NCI-H446 (cell line): ENCODE data around the gene UMODL1.
A peak's percentile ranks its signal among the peaks of the same experiment; 100 is the strongest.

Experiments
- DNase-seq, 2 experiments: peaks; one replicate each; lab custom pipeline; 2025; lab: John Stamatoyannopoulos, UW

UMODL1 gene, protein sequence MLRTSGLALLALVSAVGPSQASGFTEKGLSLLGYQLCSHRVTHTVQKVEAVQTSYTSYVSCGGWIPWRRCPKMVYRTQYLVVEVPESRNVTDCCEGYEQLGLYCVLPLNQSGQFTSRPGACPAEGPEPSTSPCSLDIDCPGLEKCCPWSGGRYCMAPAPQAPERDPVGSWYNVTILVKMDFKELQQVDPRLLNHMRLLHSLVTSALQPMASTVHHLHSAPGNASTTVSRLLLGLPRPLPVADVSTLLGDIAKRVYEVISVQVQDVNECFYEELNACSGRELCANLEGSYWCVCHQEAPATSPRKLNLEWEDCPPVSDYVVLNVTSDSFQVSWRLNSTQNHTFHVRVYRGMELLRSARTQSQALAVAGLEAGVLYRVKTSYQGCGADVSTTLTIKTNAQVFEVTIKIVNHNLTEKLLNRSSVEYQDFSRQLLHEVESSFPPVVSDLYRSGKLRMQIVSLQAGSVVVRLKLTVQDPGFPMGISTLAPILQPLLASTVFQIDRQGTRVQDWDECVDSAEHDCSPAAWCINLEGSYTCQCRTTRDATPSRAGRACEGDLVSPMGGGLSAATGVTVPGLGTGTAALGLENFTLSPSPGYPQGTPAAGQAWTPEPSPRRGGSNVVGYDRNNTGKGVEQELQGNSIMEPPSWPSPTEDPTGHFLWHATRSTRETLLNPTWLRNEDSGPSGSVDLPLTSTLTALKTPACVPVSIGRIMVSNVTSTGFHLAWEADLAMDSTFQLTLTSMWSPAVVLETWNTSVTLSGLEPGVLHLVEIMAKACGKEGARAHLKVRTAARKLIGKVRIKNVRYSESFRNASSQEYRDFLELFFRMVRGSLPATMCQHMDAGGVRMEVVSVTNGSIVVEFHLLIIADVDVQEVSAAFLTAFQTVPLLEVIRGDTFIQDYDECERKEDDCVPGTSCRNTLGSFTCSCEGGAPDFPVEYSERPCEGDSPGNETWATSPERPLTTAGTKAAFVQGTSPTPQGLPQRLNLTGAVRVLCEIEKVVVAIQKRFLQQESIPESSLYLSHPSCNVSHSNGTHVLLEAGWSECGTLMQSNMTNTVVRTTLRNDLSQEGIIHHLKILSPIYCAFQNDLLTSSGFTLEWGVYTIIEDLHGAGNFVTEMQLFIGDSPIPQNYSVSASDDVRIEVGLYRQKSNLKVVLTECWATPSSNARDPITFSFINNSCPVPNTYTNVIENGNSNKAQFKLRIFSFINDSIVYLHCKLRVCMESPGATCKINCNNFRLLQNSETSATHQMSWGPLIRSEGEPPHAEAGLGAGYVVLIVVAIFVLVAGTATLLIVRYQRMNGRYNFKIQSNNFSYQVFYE

DNA sequence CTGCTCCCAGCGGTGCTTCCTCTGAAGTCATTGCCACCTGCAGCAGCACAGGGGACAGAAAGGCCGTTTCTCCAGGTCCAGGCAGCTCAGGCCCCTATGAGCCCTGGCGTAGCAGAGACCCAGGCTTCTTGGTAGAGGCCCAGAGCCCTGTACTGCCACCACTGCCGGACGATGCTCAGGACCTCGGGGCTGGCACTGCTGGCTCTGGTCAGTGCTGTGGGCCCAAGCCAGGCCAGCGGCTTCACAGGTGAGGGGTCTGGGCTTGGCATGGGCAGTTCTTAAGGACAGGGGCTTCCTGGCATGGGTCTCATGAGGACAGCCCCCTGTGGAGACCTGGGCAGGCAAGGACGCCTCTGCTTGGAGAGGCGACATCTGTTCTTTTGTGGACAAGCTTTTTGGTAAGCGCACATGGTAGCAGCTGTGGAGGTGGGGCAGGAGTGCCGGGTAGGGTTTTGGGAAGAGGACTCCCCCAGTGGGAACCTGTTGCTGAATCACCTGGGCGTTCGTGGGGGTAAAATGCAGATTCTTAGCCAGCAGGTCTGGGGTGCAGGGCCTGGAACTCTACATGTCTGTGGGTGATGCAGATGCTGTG lies at the start of gene UMODL1:
UMODL1 (plus strand) TSS at position 172 of the 592 bp plus-strand sequence; CDS start at position 172, 0 bp downstream.
- DNase-seq: peak in 1 of 2 experiments; percentile 25

DNA sequence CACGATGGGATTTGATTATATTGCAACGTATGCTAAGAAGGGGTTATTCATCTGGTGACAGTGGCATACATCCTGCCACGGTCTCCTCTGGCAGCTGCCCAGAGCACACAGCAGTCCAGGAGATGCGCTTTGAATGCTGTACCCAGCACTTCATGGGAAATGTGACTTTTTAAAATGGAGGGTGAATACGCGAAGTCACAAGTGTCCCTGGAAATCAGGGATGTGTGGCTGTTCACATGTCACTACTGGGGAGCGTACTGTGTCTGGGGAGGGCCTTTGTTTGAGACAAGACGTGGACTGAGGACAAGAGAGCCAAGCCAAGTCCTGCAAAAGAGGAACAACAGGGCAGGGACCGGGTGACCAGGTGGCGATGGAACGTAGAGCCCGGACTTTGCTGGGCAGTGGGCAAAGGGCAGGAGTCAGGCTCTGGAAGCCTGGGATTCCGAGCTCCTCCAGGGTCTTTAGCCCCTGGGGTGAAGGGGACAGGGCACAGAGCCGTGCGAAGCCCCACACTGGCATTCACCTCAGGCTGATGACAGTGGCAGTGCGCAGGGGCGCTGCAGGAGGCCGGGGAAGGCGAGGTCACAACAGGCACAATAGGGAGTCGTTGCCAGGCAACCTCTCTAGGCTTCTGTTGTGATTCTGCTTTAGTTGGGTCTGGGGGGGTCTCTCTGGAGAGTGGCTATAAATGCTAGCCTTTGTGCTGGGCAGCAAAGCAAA lies 49.6 kb upstream of the UMODL1 start:
- no peak for DNase-seq

DNA sequence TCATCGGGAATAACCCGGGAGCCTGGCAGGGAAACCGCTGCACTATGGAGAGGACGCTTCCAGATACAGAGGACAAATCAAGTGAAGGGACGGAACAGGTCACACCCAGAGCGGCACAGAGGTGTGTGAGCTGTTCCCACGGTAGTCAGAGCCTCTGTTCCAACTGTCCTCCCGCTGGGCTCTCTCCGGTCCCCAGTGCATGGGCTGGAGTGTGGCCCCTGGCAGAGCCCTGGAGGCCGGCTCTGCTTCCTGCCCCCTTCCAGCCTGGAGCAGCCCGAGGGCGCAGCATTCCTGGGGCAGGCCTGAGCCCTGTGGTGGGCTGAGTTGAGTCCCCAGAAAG lies 49.1 kb upstream of the UMODL1 start:
- no peak for DNase-seq

DNA sequence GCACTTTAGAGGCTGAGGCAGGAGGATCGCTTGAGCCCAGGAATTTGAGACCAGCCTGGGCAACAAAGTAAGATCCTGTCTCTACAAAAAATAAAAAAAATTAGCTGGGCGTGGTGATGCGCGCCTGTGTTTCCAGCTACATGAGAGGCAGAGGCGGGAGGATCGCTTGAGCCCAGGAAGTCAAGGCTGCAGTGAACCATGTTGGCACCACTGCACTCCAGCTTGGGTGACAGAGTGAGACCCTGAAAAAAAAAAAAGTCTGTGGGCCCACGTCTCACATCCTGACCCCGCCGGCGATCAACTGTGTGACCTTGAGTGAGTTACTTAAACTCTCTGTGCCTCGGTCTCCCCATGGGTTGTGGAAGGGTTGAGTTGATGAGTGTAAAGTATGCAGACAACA lies 48.2 kb upstream of the UMODL1 start:
- no peak for DNase-seq

DNA sequence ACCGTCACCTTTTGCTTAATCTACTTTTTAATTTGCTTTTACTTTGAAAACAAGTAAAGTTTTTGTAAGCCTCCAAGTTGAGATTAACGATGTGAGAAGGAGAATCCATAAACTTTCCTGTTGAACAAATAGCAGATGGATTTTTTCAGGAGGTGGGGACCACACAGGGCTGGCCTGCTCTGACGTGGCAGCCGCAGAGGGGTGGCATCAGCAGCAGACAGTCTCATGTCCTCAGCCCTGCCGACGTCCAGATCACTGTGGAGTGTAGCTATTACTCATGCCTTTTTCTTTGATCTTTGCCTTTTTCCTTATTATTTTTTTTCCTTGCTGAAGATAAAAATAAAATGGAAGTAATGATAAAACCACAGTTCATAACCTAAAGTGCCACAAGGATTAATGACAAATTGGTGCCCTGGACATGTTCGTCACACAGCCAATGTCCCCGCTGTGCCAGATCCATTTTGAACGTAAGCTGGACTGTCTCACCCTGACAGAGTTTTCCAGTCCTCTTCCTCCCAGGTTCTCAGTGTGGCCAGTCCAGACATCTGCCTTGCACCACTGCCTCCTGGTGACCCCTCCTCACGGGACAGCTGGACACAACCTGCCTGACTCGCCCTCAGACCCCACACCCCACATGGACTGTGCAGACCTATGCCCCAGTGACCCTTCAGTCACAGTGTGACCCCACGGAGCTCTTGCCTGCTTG lies 45.6 kb upstream of the UMODL1 start:
- DNase-seq: no peak

DNA sequence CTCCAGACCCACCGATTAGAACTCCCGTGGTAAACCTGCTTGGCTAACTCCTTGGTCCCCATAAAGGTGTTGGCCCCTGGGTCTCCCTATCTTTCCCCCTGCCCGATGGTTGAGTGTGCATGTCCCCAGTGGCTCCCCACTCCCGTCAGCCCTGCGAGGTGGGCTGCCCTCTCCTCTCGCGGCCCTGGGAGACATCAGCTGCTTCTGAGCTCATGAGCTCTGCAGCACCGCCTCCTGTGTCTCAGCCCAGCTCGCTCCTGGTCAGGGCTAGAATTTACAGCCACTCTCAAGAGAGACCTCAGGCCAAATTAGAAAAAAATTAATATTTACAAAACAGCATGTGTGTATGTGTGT lies 45.1 kb upstream of the UMODL1 start:
- no peak for DNase-seq

DNA sequence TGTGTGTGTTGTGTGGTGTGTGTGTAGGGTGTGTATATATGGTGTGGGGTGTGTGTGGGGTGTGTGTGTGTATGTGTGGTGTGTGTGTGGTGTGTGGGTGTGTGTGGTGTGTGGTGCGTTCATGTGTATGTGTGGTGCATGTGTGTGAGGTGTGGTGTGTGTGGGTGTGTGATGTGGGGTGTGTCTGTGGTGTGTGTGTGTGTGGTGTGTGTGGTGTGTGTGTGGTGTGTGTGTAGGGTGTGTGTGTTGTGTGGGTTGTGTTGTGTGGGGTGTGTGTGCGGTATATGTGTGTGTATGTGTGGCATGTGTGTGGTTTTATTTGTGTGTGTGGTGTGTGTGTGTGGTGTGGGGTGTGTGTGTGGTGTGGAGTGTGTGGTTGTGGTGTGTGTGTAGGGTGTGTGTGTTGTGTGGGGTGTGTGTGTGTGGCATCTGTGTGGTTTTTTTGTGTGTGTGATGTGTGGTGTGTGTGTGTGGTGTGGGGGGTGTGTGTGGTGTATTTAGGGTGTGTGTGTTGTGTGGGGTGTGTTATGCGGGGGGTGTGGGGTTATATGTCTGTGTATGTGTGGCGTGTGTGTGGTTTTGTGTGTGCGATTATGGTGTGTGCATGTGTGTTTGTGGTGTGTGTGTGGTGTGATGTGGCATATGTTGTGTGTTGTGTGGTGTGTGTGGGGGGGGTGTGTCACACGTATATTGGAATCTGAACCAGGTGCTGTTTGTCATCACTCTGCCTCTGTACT lies 43.9 kb upstream of the UMODL1 start:
- DNase-seq: no peak

DNA sequence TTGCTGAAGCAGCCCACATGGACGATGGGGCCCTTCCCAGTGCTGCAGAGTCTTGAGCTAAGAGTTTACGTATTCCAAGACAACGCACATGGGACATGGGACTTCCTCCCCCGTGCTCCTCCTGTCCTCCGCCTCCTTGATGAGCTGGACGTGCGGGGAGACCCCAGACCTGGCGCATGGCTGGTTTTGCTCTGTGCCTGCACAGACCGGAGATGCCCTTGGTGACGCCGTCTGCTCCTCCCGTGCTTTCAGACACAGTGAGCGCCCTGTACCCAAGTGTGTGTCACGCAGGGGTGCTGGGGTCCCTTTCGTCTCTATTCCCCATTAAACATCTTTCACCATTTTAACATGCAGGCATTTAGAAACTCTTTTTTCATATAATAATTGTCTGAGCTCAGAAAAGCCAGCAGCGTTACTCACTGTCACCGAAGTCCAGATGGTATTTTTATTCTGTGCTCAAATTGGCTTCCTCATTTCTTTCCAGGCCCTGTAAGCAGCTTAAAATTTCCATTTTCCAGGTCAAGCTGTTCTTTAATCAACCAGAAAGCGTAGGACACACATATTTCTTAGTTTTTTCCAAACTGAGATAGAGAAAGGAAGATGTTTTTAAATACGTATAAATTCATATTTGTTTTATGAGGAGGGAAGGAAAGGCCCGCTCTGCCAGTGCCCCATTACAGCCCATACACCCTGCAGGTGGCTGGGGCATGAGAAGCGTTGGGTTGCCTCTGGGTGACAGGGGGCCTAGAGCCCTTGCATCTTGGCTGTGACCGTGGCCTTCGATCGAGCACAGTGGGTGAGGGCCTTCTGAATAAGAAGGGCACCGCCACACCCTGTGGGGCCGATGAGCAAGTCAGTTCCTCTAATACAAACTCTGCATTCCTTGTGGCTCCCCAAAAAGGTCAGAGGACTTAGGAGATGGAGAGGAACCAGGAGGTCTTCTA lies 43.0 kb upstream of the UMODL1 start:
- DNase-seq: peak in 1 of 2 experiments; percentile 15

DNA sequence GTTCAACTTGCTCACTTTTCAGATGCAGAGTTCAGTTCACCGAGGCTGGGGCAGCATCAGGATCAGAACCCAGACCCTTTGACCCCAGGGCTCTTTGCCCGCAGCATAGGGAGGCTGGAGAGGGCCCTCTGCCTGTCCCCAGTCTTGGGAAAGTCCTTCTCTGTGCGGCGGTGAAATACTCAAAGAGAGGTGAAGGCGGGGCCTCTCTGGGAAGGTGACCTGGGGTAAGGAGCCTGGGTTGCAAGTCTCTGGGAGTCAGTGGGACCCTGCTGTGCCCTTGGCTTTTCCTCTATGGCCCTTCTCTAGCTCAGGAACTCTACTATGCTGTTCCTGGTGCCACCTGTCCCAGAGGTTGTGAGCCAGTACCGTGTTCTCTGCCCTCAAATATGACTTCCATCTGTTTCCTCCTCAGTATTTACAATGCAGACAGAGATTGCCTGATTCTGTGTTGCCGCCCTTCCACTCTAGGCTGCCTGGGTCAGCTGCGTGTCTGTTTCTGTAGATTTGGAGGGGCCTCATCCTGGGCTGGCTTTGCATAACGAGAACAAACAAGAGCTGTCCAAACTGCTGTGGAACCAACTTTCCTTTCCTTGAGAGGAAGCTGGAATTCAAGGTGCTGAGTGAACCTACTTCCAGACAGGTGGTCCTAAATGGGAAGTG lies 42.2 kb upstream of the UMODL1 start:
- no peak for DNase-seq

DNA sequence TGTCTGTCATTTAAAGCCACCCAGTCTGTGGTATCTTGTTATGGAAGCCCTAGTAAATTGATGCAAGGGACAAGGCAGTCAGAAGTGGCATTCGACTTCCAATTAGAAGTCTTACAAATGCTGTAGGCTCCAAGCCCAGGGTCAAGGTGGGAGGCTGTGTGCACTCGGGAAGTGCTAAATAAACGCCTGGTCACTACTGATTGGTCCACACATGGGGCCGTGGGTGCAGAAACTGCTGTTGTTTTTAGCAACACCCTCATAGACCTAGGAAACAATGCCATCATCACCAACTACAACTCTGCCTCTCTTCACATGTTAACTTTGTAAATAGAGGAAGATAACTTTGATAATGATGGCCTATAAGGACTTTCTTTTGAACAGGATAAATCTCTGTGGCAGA lies 40.8 kb upstream of the UMODL1 start:
- DNase-seq: no peak

DNA sequence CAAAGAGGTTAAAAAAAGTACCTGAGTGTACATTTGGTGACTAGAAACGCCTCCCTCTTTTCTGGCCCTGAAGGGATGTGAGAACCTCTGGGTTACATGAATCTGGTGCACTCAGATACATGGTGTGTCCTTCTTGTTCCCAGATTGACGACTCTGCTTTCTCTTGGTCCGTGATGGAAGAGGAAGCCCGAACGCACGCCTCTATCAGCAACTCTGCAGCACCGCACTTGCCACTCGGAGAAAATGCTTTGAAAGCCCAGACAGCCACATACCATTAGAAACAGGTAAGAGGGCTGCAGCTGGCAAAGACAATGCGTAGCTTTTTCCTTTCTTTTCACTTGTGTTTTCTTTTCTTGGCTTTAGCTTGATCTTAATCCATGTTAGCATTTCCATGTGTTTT lies 39.9 kb upstream of the UMODL1 start:
- no peak for DNase-seq

DNA sequence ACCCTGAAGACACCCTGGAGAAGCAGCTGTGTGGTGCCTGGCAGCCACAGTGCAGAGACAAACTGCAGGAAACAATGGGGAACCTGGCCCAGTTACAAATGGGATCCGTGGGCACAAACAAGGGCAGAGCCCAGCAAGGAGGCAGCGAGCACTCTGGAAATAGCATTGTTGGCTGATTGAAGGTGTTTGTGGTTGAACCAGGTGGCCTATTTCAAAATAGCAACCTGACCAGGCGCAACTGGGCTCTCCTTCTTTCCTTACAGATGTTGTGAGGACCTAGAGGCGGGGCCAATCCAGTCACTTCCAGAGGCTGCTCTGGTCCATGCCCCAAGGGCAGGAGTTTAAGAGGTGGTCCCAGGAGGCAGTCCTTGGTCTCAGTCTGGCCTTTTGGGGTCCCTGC lies 39.3 kb upstream of the UMODL1 start:
- DNase-seq: no peak

DNA sequence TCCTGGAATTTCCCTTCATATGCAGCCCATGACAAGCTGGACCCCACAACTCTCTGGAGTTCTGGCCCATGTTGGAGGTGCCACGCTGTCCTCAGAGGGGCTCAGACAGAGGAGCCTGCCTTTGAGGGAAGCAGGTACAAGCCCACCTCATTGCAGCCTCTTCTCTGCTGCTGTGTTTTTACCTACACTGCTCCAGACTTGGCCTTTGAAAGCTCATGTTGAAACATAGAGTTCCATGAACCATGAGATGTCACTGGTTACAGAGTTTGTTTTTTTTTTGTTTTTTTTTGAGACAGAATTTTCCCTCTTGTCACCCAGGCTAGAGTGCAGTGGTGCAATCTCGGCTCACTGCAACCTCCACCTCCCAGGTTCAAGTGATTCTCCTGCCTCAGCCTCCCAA lies 38.9 kb upstream of the UMODL1 start:
- DNase-seq: no peak

DNA sequence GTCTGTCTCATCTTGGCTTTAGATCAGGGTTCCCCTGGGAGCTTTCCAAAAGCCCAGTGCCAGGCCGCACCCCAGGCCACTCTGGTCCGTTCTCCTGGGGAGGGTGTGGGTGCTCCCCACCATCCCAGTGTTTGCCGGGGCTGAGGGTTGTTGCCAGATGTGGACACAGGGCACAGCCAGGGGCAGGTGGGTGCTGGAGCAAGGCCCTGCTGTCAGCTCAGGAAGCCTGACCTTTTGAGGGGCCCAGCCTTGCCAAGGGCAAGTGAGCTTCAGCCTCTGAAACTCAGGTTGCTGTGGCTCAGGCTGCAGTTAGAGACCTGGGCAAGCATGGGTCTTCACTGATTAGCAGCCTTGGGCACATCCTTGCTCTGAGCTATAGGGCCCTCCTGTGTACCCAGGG lies 38.1 kb upstream of the UMODL1 start:
- DNase-seq: no peak

DNA sequence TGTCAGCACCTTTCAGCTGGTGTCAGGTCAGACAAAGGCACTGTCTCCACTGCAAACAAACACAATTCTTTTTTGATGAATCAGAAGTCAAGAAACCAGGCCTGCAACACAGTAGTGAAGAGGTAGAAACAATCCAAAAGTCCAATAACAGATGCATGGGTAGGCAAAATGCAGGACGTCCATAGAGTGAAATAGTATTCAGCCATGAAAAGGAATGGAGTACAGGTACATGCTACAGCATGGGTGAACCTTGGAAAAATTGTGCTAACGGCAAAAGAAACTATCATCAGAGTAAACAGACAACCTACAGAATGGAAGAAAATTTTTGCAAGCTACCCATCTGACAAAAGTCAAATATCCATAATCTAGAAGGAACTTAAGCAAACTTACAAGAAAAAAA lies 34.8 kb upstream of the UMODL1 start:
- DNase-seq: no peak

DNA sequence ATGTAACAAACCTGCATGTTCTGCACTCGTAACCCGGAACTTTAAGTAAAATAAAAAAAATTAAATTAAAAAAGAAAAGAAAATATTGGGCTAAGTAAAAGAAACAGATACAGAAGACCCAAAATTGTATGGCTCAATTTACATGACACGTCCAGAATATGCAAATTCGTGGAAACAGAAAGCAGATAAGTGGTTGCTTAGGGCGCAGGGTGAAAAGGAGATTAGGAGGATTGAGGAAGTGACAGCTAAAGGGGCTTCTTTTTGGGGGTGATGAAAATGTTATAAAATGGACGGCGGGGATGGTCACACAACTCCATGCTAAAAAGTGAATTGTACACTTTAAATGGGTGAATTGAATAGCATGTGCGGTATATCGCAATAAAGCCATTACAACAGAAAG lies 33.6 kb upstream of the UMODL1 start:
- DNase-seq: no peak

DNA sequence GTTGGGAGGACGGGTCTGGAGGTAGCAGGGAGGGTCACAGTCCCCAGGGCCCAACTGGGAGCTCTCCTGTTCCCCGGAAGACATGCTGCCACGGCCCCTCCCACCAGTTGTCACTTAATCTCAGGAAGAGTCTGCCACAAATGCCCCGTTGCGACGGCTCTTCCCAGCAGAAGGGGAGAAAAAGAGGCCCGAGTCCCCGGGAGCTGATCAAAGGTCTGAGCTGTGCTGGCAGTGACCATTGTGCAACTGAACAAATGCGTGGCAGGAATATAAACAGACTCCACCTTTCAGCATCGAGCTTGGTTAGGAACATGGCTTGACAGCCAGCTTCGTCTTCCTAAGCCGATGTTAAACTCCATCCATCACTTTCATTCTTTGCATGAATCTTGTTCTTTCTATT lies 33.2 kb upstream of the UMODL1 start:
- DNase-seq: no peak

DNA sequence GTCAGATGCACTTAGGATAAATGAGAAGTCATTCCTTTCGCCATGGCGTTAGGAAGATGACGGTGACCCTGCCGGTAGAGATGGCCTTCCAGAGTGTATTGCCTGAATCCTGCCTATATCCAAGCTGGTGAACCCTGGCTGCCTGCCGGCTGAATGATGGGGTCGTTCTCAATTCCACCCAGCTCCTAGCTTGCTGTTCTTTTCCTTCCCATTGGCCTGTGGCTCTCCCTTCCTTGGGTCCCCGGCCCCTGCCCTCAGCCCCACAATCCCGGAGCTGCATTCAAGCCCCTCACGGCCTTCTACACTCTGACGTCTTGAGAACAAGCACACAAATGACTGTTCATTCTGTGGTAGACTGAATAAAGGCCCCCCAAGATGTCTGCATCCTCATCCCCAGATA lies 32.7 kb upstream of the UMODL1 start:
- no peak for DNase-seq
